OCI-LY7 (cell line): ENCODE data around the gene CDH1. TPM values are rescaled to one million over a fixed set of nuclear protein-coding genes. Genes with fewer than 3 reads are reported as not detected.

ENCODE experiments used
- BruUV-seq: library from RNA; stranded (reverse); fragments of 400-500 nt; replicated peaks from 2 replicates; lab custom pipeline; 2021; lab: Mats Ljungman, UMichigan
- CTCF ChIA-PET: fragments of 300-600 bp; sonication (Branson Sonifier 250); formaldehyde crosslinking; loops from one replicate; lab custom pipeline; 2022; ENCODE audit warnings: antibody characterized with exemption; ENCODE audit not compliant: unreplicated experiment; lab: Charles Lee
- POLR2A ChIA-PET: fragments of 300-600 bp; sonication (Branson Sonifier 250); formaldehyde crosslinking; loops from one replicate; lab custom pipeline; 2022; ENCODE audit warnings: antibody characterized with exemption; lab: Charles Lee
- DNase-seq: peaks from one replicate; pipeline ENCODE4 v3.0.0-alpha.2; 2015; ENCODE audit warnings: low spot score
- H2AFZ ChIP-seq: fragments of 200-600 bp; sonication (generic), shearing (Covaris generic); 2 replicates; pipeline ENCODE4 v1.6.1; 2014; ENCODE audit warnings: mild to moderate bottlenecking, antibody characterized with exemption, low read length, moderate library complexity
- H3K27ac ChIP-seq: fragments of 200-600 bp; sonication (generic); 2 replicates; pipeline ENCODE4 v1.5.1; 2014; ENCODE audit warnings: mixed run types, low read depth, mild to moderate bottlenecking, moderate library complexity, low read length, inconsistent platforms; ENCODE audit not compliant: poor library complexity, severe bottlenecking
- H3K36me3 ChIP-seq: fragments of 200-600 bp; sonication (generic); 2 replicates; pipeline ENCODE4 v1.6.1; 2014; ENCODE audit warnings: mild to moderate bottlenecking, antibody characterized with exemption, low read length, moderate library complexity, mixed read lengths; ENCODE audit not compliant: insufficient read depth
- H3K4me1 ChIP-seq: fragments of 200-600 bp; sonication (generic); 2 replicates; pipeline ENCODE4 v1.5.1; 2014; ENCODE audit warnings: mild to moderate bottlenecking, low read length; ENCODE audit not compliant: insufficient read depth, poor library complexity, severe bottlenecking
- H3K4me2 ChIP-seq: fragments of 200-600 bp; sonication (generic); 2 replicates; pipeline ENCODE4 v1.6.1; 2014; ENCODE audit warnings: mild to moderate bottlenecking, low read length
- H3K4me3 ChIP-seq: fragments of 200-600 bp; sonication (generic); 2 replicates; pipeline ENCODE4 v1.5.1; 2014; ENCODE audit warnings: mild to moderate bottlenecking, low read depth, low read length; ENCODE audit not compliant: poor library complexity, severe bottlenecking
- H3K79me2 ChIP-seq: fragments of 200-600 bp; sonication (generic); 2 replicates; pipeline ENCODE4 v1.6.1; 2016; ENCODE audit warnings: low read depth, mild to moderate bottlenecking, low read length, moderate library complexity, mixed read lengths; ENCODE audit not compliant: insufficient read depth
- H3K9me2 ChIP-seq: fragments of 200-600 bp; sonication (generic); 2 replicates; pipeline ENCODE4 v1.6.1; 2016; ENCODE audit warnings: mild to moderate bottlenecking, low read length, mixed read lengths; ENCODE audit not compliant: insufficient read depth
- H3K9me3 ChIP-seq: fragments of 200-600 bp; sonication (generic); 2 replicates; pipeline ENCODE4 v1.6.1; 2014; ENCODE audit warnings: mild to moderate bottlenecking, mixed run types, low read length, mixed read lengths
- H4K20me1 ChIP-seq: fragments of 200-600 bp; sonication (generic); 2 replicates; pipeline ENCODE4 v1.6.1; 2014; ENCODE audit warnings: mild to moderate bottlenecking, antibody characterized with exemption, low read length, moderate library complexity, mixed read lengths; ENCODE audit not compliant: insufficient read depth
- EZH2phosphoT487 ChIP-seq: fragments of 200-600 bp; sonication (generic); IDR thresholded peaks from 2 replicates; pipeline ENCODE4 v1.6.1; 2018; ENCODE audit warnings: low read depth, borderline replicate concordance, mild to moderate bottlenecking, mixed run types, antibody characterized with exemption, low read length, moderate library complexity, mixed read lengths
- intact Hi-C: fragments of 100-400 bp; cut with micrococcal nuclease; formaldehyde crosslinking; loops from one replicate; pipeline ENCODE4 v1.10.0; 2022; ENCODE audit not compliant: unreplicated experiment
- total RNA-seq, 2 experiments: library from RNA; depleted of rRNA in 1 of 2; stranded (reverse); fragments of >200 nt in 1 of 2; shearing (Covaris generic) in 1 of 2; gene quantifications; 2 replicates each; pipeline ENCODE4 v1.2.3, GENCODE V29; 2014 to 2022
- TF ChIP-seq, protein P1 (sequence below): fragments of 200-600 bp; sonication (generic); conservative IDR thresholded peaks from 2 replicates; pipeline ENCODE4 v1.5.1; 2014; ENCODE audit warnings: mild to moderate bottlenecking, antibody characterized with exemption, low read length, moderate library complexity, mixed read lengths

The CDH1 gene
- total RNA-seq, 2 experiments from 2014 or later: not detected

DNA sequence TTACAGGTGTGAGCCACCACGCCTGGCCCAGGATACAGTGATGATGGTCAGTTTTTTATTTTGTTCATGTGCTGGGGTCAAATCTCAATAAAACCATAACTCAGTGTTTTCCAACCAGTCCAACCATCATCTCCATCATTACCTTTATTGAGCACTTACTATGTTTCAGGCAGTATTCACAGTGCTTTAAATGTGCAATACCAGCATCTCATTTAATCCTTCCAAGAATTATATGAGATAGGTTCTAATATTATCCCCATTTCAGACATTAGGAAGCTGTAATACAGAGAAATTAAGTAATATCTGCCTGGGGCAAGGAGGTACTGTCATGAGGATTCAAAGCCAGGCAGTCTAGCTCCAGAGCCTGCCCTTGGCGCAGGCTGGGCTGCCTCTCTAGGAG, 69.3 kb downstream of the CDH1 start:
- H3K4me2 ChIP-seq: no peak overlapping the region
- no peaks in the 10 kb centered on the region for H3K9me2 ChIP-seq
- no peak overlapping the region for H3K27ac ChIP-seq
- H2AFZ ChIP-seq: no peak overlapping the region
- H3K9me3 ChIP-seq: no peaks in the 10 kb centered on the region
- CTCF ChIA-PET: no interaction called here
- no peaks in the 10 kb centered on the region for H3K36me3 ChIP-seq
- H3K4me3 ChIP-seq: no peak overlapping the region
- no peak for TF ChIP-seq EZH2phosphoT487
- TF ChIP-seq, protein P1, sequence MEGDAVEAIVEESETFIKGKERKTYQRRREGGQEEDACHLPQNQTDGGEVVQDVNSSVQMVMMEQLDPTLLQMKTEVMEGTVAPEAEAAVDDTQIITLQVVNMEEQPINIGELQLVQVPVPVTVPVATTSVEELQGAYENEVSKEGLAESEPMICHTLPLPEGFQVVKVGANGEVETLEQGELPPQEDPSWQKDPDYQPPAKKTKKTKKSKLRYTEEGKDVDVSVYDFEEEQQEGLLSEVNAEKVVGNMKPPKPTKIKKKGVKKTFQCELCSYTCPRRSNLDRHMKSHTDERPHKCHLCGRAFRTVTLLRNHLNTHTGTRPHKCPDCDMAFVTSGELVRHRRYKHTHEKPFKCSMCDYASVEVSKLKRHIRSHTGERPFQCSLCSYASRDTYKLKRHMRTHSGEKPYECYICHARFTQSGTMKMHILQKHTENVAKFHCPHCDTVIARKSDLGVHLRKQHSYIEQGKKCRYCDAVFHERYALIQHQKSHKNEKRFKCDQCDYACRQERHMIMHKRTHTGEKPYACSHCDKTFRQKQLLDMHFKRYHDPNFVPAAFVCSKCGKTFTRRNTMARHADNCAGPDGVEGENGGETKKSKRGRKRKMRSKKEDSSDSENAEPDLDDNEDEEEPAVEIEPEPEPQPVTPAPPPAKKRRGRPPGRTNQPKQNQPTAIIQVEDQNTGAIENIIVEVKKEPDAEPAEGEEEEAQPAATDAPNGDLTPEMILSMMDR: no peak
- POLR2A ChIA-PET: no interaction called here
- no peak for DNase-seq
- H4K20me1 ChIP-seq: no peaks in the 10 kb centered on the region
- BruUV-seq: no TSS peak
- intact Hi-C loops: no loop called here
- H3K79me2 ChIP-seq: no peaks in the 10 kb centered on the region
- H3K4me1 ChIP-seq: no peaks in the 10 kb centered on the region

DNA sequence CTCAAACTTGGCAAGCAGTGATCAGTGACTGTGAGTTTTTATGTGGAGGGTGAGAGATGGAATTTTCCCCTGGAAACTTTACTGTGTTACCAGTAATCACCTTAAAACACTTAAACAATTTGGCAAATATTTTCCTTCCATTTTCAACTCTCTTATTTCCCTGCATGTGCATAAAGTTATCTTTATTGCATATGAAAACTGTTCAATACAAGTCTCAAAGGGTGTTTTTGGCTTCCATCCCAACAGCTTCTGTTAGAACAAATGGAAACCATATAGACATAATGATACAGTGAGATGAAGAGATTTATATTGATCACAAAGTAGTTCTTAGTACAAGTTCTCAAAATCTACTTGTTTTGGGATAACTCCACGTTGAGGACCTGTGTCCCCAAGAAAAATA, 69.9 kb downstream of the CDH1 start:
- no TSS peak for BruUV-seq

DNA sequence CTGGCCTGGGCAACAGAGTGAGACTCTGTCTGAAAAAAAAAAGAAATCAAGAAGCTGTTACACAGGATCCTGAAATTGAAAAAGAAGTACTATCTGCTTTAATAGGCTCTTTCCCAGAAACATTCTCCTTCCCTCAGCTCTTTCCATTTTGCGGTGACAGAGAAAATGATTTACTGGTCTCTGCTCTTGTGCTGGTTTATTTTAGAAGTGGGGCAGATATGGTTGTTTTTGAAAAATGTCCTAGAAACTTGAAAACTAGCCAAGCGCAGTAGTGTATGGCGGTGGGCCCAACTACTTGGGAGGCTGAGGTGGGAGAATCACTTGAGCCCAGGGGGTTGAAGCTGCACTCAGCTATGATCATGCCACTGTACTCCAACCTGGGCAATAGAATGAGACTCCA, 77.4 kb downstream of the CDH1 start:
- no peak for TF ChIP-seq EZH2phosphoT487
- Histone ChIP-seq H3K4me2 (no peak overlapping the region), H3K4me3 (no peak overlapping the region), H3K4me1 (no peaks in the 10 kb centered on the region), H2AFZ (no peak overlapping the region), H3K9me3 (no peaks in the 10 kb centered on the region), H3K79me2 (no peaks in the 10 kb centered on the region), H3K36me3 (no peaks in the 10 kb centered on the region), H4K20me1 (no peaks in the 10 kb centered on the region), H3K9me2 (no peaks in the 10 kb centered on the region), H3K27ac (no peak overlapping the region)
- no TSS peak for BruUV-seq
- ChIA-PET CTCF (no interaction called here), POLR2A (no interaction called here)
- intact Hi-C loops: no loop called here
- no peak for DNase-seq

More for the DNA sequence above, 69.9 kb downstream of the CDH1 start:
- Histone ChIP-seq H3K4me1 (no peaks in the 10 kb centered on the region), H3K36me3 (no peaks in the 10 kb centered on the region), H3K27ac (no peak overlapping the region), H3K79me2 (no peaks in the 10 kb centered on the region), H3K9me3 (no peaks in the 10 kb centered on the region), H4K20me1 (no peaks in the 10 kb centered on the region), H3K9me2 (no peaks in the 10 kb centered on the region), H3K4me2 (no peak overlapping the region), H3K4me3 (no peak overlapping the region), H2AFZ (no peak overlapping the region)
- intact Hi-C loops: no loop called here
- TF ChIP-seq, protein P1: no peak
- TF ChIP-seq EZH2phosphoT487: no peak
- ChIA-PET CTCF (no interaction called here), POLR2A (no interaction called here)
- DNase-seq: no peak
